Body of pancreas (tissue), 4 donors: ENCODE data around the gene TUBA8. TPM values are rescaled to one million over a fixed set of nuclear protein-coding genes. Genes with fewer than 3 reads are reported as not detected.
"Not testable (repeated sequence)": the region's sequence is repeated elsewhere in the genome, so short reads cannot be mapped to it uniquely, and the experiment has no call there.

Source experiments
- ATAC-seq: fragments of 150-250 bp; one replicate; pipeline ENCODE4 v1.9.1; 2016
- DNase-seq, 4 donors: peaks; one replicate each; pipeline ENCODE4 v3.0.0-alpha.2; 2019
- H3K27ac ChIP-seq, 4 donors: fragments of 200-600 bp; sonication (generic); 1 replicate in 3 of 4; 2 replicates in 1 of 4; pipeline versions ENCODE4 v1.5.1 to v1.6.1; 2016 to 2019; ENCODE audit warnings: mild to moderate bottlenecking in 1 of 4, mixed read lengths in 1 of 4, moderate library complexity in 1 of 4
- H3K27me3 ChIP-seq, 2 donors: fragments of 200-600 bp; sonication (generic); one replicate each; pipeline ENCODE4 v1.6.0; 2016; ENCODE audit warnings: mild to moderate bottlenecking in 1 of 2
- H3K36me3 ChIP-seq, 2 donors: fragments of 200-600 bp; sonication (generic); replicated peaks in 1 of 2; 2 replicates each; pipeline ENCODE4 v1.5.1; 2016; ENCODE audit warnings: low read depth in 2 of 2; ENCODE audit not compliant: insufficient read depth in 1 of 2
- H3K4me1 ChIP-seq: fragments of 200-600 bp; sonication (generic); one replicate; pipeline ENCODE4 v1.6.0; 2016
- H3K4me3 ChIP-seq, 2 donors: fragments of 200-600 bp; sonication (generic); 1 replicate in 1 of 2; 2 replicates in 1 of 2; pipeline ENCODE4 v1.5.1; 2016 to 2019
- H3K9me3 ChIP-seq, 3 donors: fragments of 200-600 bp; sonication (generic); 1 replicate in 2 of 3; 2 replicates in 1 of 3; pipeline ENCODE4 v1.5.1; 2016
- CTCF ChIP-seq, 7 experiments: fragments of 450-650 bp in 4 of 7; fragments of 200-600 bp in 3 of 7; sonication (generic) in 3 of 7; IDR thresholded peaks; one replicate each; pipeline ENCODE4 v1.5.1; 2016 to 2019; ENCODE audit warnings: antibody characterized with exemption in 7 of 7
- POLR2A ChIP-seq, 3 donors: fragments of 450-650 bp; IDR thresholded peaks; one replicate each; pipeline ENCODE4 v1.6.1; 2016; ENCODE audit warnings: antibody characterized with exemption in 3 of 3, mild to moderate bottlenecking in 2 of 3
- WGBS, 2 donors: methylation state at CpG; one replicate each; pipeline ENCODE4 v1.1.5; 2017; 5-methylcytosine and 5-hydroxymethylcytosine counted together
- intact Hi-C: fragments of 100-400 bp; cut with DNase I; formaldehyde crosslinking; loops from one replicate; pipeline ENCODE4 v1.15.1; 2023
- total RNA-seq, 2 donors: library from RNA; depleted of rRNA; stranded (reverse); fragments of >200 nt; gene quantifications; one replicate each; pipeline ENCODE4 v1.1.0, GENCODE V29; 2016

TUBA8 gene
- total RNA-seq = 1 to 10 TPM; 5.2 to 8.6 TPM

GRCh38 chr22:18110194-18110953 is at the start of gene TUBA8:
Gene TUBA8 (plus strand): TSS chr22:18110809. CDS start chr22:18110866, 57 bp downstream.
- Histone ChIP-seq H3K36me3 (no peaks in the 10 kb centered on the region), H3K4me3 (peak within 1 kb of the TSS; percentile 4 to 33), H3K27me3 (no peaks in the 10 kb centered on the region), H3K9me3 (no peaks in the 10 kb centered on the region), H3K4me1 (peaks cover 19% of the 10 kb centered on the region), H3K27ac (peak within 1 kb of the TSS in 1 of 4 donors; percentile 6)
- DNase-seq (peak; percentile 53 to 66 (median 60)), ATAC-seq (peak; percentile 82)
- intact Hi-C loops = no loop called here
- TF ChIP-seq CTCF (IDR thresholded peaks at IDR 0.05) = no peak
- peak in 1 of 3 donors; percentile 26 for TF ChIP-seq POLR2A (IDR thresholded peaks at IDR 0.05)
- WGBS, 2 donors = 0 to 6% methylated on average over 3 to 66 of the region's 72 CpGs

- no peak overlapping the region for H3K4me3 ChIP-seq
- no peaks in the 10 kb centered on the region for H3K9me3 ChIP-seq
- intact Hi-C loops = no loop called here
- H3K27ac ChIP-seq = peak overlapping the region in 1 of 4 donors; percentile 81
- 90 to 92% methylated on average over 3 of the region's 3 CpGs for WGBS, 2 donors
- no peaks in the 10 kb centered on the region for H3K36me3 ChIP-seq
- no peak for DNase-seq
- no peak for TF ChIP-seq POLR2A (IDR thresholded peaks at IDR 0.05)
- TF ChIP-seq CTCF (IDR thresholded peaks at IDR 0.05) = no peak
- no peaks in the 10 kb centered on the region for H3K27me3 ChIP-seq
- peaks cover 41% of the 10 kb centered on the region for H3K4me1 ChIP-seq
- ATAC-seq = no peak
These were observed 48.2 kb upstream of the TUBA8 start for GRCh38 chr22:18062421-18062820.

GRCh38 chr22:18063306-18063705 is 47.3 kb upstream of the TUBA8 start:
- no peak for DNase-seq
- Histone ChIP-seq H3K27me3 (no peaks in the 10 kb centered on the region), H3K36me3 (no peaks in the 10 kb centered on the region), H3K4me1 (peaks cover 33% of the 10 kb centered on the region), H3K4me3 (no peak overlapping the region), H3K9me3 (no peaks in the 10 kb centered on the region), H3K27ac (no peak overlapping the region)
- no peak for ATAC-seq
- intact Hi-C loops = no loop called here
- TF ChIP-seq CTCF (IDR thresholded peaks at IDR 0.05) = no peak
- TF ChIP-seq POLR2A (IDR thresholded peaks at IDR 0.05) = no peak
- 89 to 93% methylated on average over 6 to 7 of the region's 7 CpGs for WGBS, 2 donors

GRCh38 chr22:18063715-18064114 is 46.9 kb upstream of the TUBA8 start:
- peaks cover 28% of the 10 kb centered on the region for H3K4me1 ChIP-seq
- H3K9me3 ChIP-seq, H3K36me3 ChIP-seq, H3K4me3 ChIP-seq, H3K27ac ChIP-seq, DNase-seq, ATAC-seq, intact Hi-C loops, H3K27me3 ChIP-seq: not testable (repeated sequence)
- WGBS, 2 donors = 72 to 83% methylated on average over 6 of the region's 6 CpGs

- Histone ChIP-seq H3K4me3 (no peak overlapping the region), H3K36me3 (no peaks in the 10 kb centered on the region), H3K4me1 (peaks cover 24% of the 10 kb centered on the region), H3K27me3 (no peaks in the 10 kb centered on the region), H3K27ac (no peak overlapping the region), H3K9me3 (no peaks in the 10 kb centered on the region)
- WGBS, 2 donors = 79 to 82% methylated on average over 7 of the region's 7 CpGs
- no peak for ATAC-seq
- DNase-seq = no peak
- intact Hi-C loops = loop anchor here (5.0 kb wide), 1 partner anchor 232 kb away; no protein-coding TSS in a partner anchor
- no peak for TF ChIP-seq POLR2A (IDR thresholded peaks at IDR 0.05)
- no peak for TF ChIP-seq CTCF (IDR thresholded peaks at IDR 0.05)
These were observed 46.0 kb upstream of the TUBA8 start for GRCh38 chr22:18064636-18065035.
